ENCODE data around the gene NEUROG3. TPM values are rescaled to one million over a fixed set of nuclear protein-coding genes. Genes with fewer than 3 reads are reported as not detected.

NEUROG3 gene
- total and polyA plus RNA-seq, 2 of the 8 experiments (the other 6 are each of a cell fraction or from before 2014, with no cell fraction given): 0.45 TPM; not detected in 1

DNA sequence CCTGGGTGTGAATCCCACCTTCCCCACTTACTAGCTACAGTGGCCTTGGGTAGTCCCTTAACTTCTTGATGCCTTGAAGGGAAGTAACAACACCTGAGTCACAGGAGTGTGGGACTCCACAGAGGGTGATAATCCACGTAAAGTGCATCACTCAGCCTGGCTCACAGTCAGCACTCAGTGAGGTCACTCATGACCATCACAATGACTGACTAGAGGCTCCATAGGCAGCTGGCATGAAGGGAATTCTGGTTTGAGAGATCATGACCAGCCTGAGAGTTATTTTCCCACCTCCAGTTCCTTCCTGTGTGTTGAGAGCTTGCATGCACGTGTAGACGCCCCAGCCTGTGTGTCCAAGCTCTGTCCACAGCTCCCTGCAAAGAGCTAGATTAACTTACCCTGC is 34.8 kb downstream of the NEUROG3 start:
- H3K79me2 ChIP-seq (ENCODE audit: control insufficient read depth in 1 of 2, insufficient read depth in 2 of 2, low read length in 2 of 2): no peaks in the 10 kb centered on the region
- H4K5ac ChIP-seq (ENCODE audit: insufficient read length, low read depth, low read length): no peak overlapping the region
- H2BK5ac ChIP-seq (ENCODE audit: low read depth, low read length): no peak overlapping the region
- no peaks in the 10 kb centered on the region; a peak in 1 of 7 replicates for H3K27me3 ChIP-seq (replicated peaks in 1 of 4; ENCODE audit: control insufficient read depth in 3 of 4, extremely low read depth in 1 of 4, insufficient read depth in 3 of 4, low read length in 3 of 4)
- H2BK20ac ChIP-seq (ENCODE audit: low read length): no peak overlapping the region
- no peak overlapping the region for H3K23ac ChIP-seq (ENCODE audit: insufficient read length)
- H3K4me3 ChIP-seq (ENCODE audit: extremely low read depth in 1 of 4, insufficient read depth in 2 of 4, low read depth in 3 of 4, low read length in 4 of 4): no peak overlapping the region
- no peaks in the 10 kb centered on the region; a peak in 1 of 8 replicates for H3K36me3 ChIP-seq (ENCODE audit: control insufficient read depth in 2 of 4, insufficient read depth in 4 of 4, low read length in 3 of 4)
- H3K9me3 ChIP-seq (ENCODE audit: insufficient read depth in 2 of 2, low read depth in 1 of 2, low read length in 1 of 2): peaks cover 21 to 23% of the 10 kb centered on the region in 2 experiments
- no peak overlapping the region for H3K14ac ChIP-seq (ENCODE audit: insufficient read length)
- POLR2A ChIA-PET (ENCODE audit: partially characterized antibody): interaction anchor here (1.2 kb wide), 1 partner anchor 97 kb away, joined by 3 read pairs; no protein-coding TSS in a partner anchor
- no peak overlapping the region for H2AFZ ChIP-seq (ENCODE audit: low read length)
- no peak overlapping the region for H2AK5ac ChIP-seq (ENCODE audit: low read depth, low read length)
- DNase-seq (ENCODE audit: low read depth in 1 of 2, low spot score in 2 of 2): no peak
- no peak overlapping the region for H2BK120ac ChIP-seq (replicated peaks; ENCODE audit: low read depth, low read length)
- no peak overlapping the region for H3K27ac ChIP-seq (ENCODE audit: low read depth, low read length)
- no peak overlapping the region for H3K18ac ChIP-seq (ENCODE audit: extremely low read depth, low read length)
- no peak overlapping the region for H2BK12ac ChIP-seq (ENCODE audit: low read depth, low read length)
- no peak for FAIRE-seq
- no peak overlapping the region for H3K4me2 ChIP-seq (ENCODE audit: insufficient read depth in 1 of 2, low read depth in 2 of 2, low read length in 2 of 2)
- H4K8ac ChIP-seq (ENCODE audit: extremely low read depth, insufficient read depth, low read length): no peak overlapping the region
- TF ChIP-seq TAF1 (IDR thresholded peaks at IDR 0.05; ENCODE audit: low read depth, low read length) (no peak), HDAC6 (IDR thresholded peaks at IDR 0.05; ENCODE audit: low read depth, low read length) (no peak), KDM5A (IDR thresholded peaks at IDR 0.05; ENCODE audit: low read length) (no peak), CTBP2 (IDR thresholded peaks at IDR 0.05; ENCODE audit: borderline replicate concordance, insufficient read depth, insufficient read length, low read length) (no peak), SUZ12 (IDR thresholded peaks at IDR 0.05; ENCODE audit: low read length) (no peak), TBP (IDR thresholded peaks at IDR 0.05; ENCODE audit: low read depth, low read length) (no peak), RNF2 (IDR thresholded peaks at IDR 0.05; ENCODE audit: borderline replicate concordance, low read depth, low read length, missing control alignments, poor library complexity, severe bottlenecking) (no peak), EZH2 (IDR thresholded peaks at IDR 0.05; ENCODE audit: low read depth, low read length, severe bottlenecking) (no peak), CHD2 (IDR thresholded peaks at IDR 0.05; ENCODE audit: low read length) (no peak), RFX5 (IDR thresholded peaks at IDR 0.05; ENCODE audit: borderline replicate concordance, low read depth, low read length) (no peak), ASH2L (IDR thresholded peaks at IDR 0.05; ENCODE audit: low read length) (no peak)
- H3K4ac ChIP-seq (replicated peaks; ENCODE audit: insufficient read length, low read depth, low read length): no peak overlapping the region
- no peak overlapping the region for H3K56ac ChIP-seq (replicated peaks; ENCODE audit: insufficient read length, low read depth, low read length)
- no peaks in the 10 kb centered on the region for H4K20me1 ChIP-seq (replicated peaks in 1 of 2; ENCODE audit: control insufficient read depth in 1 of 2, insufficient read depth in 2 of 2, low read length in 2 of 2)
- H4K91ac ChIP-seq (replicated peaks; ENCODE audit: insufficient read length, low read length): no peak overlapping the region
- no peak overlapping the region for H2BK15ac ChIP-seq (ENCODE audit: low read length)
- CTCF ChIA-PET (ENCODE audit: partially characterized antibody): interaction anchor here (0.7 to 3.5 kb wide), 5 partner anchors 10 to 99 kb away, joined by 3 to 12 read pairs (median 3); no protein-coding TSS in a partner anchor
- no peaks in the 10 kb centered on the region for H3K4me1 ChIP-seq (replicated peaks in 1 of 4; ENCODE audit: control insufficient read depth in 3 of 4, insufficient read depth in 4 of 4, low read length in 3 of 4)
- 72% methylated on average over 3 of the region's 3 CpGs; no CpG with 5 or more reads in 1 of the 2 experiments for WGBS, 2 experiments (ENCODE audit: extremely low coverage in 1 of 2, insufficient coverage in 1 of 2, insufficient read length in 1 of 2, insufficient replicate concordance in 2 of 2, low coverage in 1 of 2, low lambda C conversion rate in 2 of 2, missing lambda C conversion rate in 1 of 2)
- no peak overlapping the region for H3K9ac ChIP-seq (replicated peaks in 1 of 4; ENCODE audit: extremely low read depth in 1 of 4, low read depth in 3 of 4, low read length in 3 of 4)
- H3K23me2 ChIP-seq (ENCODE audit: low read depth, low read length): no peaks in the 10 kb centered on the region
- H3K79me1 ChIP-seq (ENCODE audit: low read depth, low read length): no peaks in the 10 kb centered on the region
